ENCODE measurements around the gene CLOCK.

The CLOCK gene

DNA sequence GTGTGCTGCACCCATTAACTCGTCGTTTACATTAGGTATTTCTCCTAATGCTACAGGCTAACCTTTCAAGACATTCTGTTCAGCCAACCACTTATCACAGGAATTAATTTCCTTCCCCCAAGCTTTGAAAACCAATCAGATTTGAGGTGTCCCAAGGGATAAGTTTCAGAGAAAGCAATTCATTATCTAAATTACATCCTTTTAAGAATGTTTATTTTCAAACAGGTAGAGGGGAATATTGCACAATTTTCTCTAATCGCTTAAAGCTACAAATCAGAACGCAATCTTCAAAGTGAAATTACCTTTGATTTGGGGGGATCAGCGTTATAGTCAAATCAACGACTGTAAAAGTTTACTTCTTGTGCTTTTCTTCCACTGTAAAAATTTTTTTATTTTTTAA lies 1.6 kb downstream of the CLOCK start:
- peak overlapping the region; percentile 79 for H3K4me3 ChIP-seq (ENCODE audit: low read depth, low read length)

DNA sequence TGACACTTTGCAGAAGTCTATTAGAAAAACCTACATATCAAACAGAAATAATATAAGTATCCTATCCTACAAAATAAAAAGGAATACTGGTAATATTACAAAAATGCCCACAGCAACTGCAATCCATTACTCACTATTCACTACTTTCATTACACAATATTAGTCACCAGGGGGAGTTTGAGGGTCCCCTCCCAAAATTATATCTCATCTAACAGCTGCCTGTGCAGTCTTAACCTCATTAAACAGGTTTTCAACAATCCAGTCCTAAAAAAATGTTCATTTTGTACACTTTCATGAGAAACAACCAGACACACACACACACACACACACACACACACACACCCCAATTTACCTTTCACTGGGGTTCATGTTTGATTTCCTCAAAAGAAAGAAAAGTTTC lies 2.9 kb downstream of the CLOCK start:
- no peak overlapping the region for H3K4me3 ChIP-seq (ENCODE audit: low read depth, low read length)

DNA sequence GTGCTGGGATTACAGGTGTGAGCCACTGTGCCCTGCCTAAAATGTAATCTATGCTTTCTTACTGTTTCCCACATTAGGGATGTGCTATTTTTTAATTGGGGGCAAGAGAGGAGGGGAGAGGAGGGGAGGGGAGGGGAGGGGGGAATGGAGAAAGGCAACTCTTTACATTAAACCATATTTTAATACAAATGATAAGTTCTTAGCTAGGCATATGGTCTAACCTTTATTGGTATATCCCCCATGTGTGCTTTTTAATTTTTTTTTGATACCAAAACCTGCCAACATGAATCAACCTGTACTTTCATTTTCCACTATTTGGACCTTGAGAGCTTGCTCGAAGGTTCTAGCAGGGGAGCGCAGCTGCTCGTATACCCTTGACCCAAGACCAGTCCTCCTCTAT lies 6.4 kb downstream of the CLOCK start:
- no peak overlapping the region for H3K4me3 ChIP-seq (ENCODE audit: low read depth, low read length)

DNA sequence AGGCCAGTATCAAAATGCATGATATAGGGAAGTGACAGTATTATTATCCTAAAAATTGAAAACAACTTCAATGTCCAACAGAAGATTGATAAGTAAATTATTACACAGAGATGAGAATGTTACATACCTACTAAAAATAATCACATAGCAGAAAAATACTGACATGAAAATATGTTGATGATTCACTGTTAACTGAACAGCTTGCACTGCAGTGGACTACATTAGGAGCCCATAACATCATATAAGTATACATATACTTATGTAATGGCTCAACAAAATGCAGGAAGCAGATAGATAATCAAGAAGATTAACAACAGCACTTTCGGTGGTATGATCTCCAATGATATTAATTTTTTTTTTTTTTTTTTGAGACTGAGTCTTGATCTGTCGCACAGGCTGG lies 7.1 kb downstream of the CLOCK start:
- H3K4me3 ChIP-seq (ENCODE audit: low read depth, low read length) = no peak overlapping the region

DNA sequence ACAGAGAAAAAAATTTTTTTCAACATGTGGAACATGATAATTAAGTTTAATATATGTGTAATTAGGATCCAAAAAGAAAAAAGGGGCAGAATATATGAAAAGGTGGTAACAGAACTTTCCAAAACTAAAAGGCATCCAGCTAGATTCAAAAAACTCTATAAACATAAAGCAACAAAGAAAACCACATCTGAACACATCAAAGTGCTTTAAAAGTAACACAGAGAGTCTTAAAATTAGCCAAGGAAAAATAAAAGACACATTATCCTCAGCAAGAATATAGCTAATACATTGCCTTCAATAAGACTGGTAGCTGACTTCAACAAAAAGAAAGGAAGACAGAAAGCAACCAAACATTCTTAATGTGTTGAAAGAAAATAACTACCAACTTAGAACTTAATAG lies 8.2 kb downstream of the CLOCK start:
- no peak overlapping the region for H3K4me3 ChIP-seq (ENCODE audit: low read depth, low read length)

DNA sequence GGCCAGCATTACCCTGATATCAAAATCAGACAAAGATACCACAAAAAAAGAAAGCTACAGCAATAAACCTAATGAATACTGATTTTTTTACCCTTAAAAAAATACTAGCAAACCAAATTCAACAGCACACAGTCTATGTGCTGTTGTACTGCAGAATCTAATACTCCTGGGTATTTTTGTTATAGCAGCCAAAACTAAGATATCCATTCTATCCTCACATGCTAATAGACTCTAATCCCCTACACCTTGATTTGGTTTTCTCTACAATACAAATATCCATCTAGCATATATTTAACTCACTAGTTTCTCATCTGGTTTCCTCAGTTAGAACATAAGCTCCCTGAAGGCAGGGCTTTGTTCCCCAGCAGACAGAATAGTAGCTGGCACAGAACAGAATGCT lies 12.4 kb downstream of the CLOCK start:
- no peak overlapping the region for H3K4me3 ChIP-seq (ENCODE audit: low read depth, low read length)

DNA sequence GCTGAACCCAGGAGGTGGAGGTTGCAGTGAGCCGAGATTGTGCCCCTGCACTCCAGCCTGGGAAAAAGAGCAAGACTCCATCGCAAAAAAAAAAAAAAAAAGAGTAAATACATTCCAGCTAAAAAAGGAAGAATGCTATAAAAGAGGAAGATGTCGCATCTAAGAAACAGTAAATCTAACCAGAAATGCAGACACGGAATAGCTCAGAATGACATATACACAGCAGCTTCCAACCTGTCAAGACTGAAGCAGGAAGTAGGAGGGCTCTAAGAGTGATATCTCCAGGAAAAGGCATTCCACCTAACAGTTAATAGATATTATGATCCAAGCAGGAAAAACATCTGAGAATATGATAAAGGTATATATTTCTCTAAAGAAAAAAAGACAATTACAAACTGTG lies 16.0 kb downstream of the CLOCK start:
- H3K4me3 ChIP-seq (ENCODE audit: low read depth, low read length) = no peak overlapping the region

DNA sequence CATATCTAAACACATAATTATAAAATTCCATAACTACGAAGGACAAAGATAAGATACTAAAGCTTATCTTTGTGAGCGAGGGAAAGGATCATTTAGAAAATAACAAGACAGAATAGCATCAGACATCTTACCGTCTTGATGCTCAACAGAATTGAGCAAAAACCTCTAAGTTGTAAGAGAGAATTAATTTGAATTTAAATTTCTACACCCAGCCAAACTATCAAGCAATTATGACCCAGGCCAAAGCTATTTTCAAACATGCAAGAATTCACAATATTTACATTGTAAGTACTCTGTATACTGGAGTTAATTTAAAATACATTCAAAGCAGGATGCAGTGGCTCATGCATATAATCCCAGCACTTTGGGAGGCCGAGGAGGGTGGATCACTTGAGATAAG lies 16.5 kb downstream of the CLOCK start:
- no peak overlapping the region for H3K4me3 ChIP-seq (ENCODE audit: low read depth, low read length)

DNA sequence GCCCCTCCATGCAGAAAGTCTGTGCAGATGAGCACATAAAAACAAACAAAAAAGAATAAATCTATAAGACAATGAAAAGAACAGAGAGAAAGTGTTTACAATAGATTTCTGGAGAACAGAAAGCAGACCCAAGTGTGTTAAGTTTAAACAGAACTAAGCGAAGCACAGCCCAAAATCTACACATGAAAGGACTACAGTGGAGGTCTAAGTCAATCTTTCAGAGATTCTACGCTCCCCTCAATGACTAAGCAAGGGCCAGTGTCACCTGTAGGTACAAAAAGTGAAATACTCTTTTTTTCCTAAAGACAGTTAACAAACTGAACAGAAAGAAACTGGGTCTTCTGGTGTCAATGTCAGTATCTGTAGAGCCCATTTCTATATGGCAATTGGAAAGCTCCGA lies 18.2 kb downstream of the CLOCK start:
- H3K4me3 ChIP-seq (ENCODE audit: low read depth, low read length) = no peak overlapping the region

DNA sequence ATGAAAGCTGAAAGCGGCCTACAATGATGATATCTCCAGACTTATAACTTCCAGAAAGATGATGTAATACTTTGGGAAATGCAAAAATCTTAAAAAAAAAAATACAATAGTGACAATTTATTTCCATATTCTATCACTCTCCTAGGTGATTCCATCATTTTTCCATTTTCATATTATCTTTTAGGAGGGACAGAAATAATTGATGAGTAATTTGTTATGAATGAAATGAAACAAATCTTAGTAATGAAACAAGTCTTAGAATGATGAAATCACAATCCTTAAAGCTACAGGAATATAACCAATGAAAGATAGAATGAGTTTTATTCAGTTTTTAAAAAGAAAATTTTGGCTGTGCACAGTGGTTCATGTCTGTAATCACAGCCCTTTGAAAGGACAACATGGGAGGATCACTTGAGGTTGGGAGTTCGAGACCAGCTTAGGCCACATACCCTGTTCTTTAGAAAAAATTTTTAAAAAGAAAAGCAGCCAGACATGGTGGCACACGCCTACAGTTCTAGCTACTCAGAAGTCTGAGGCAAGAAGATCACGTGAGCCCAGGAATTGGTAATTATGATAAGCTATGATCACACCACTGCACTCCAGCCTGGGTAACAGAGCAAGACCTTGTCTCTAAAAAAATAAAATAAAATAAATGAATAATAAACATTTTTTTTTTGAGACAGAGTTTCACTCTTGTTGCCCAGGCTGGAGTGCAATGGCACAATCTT lies 21.7 kb downstream of the CLOCK start:
- H3K4me3 ChIP-seq (ENCODE audit: low read depth, low read length) = no peak overlapping the region

DNA sequence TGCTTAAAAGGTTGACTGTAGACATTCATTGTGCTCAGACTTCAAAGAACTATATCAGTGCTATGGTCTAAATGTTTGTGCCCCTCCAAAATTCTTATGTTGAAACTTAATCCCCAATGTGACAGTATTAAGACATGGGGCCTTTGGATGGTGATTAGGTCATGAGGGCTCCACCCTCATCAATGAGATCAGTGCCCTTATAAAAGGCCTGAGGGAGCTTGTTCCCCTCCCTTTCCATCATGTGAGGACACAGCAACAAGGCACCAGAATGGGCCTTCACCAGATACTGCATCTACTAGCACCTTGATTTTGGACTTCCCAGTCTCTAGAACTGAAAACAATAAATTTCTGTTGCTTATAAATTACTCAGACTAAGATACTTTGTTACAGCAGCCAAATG lies 28.3 kb downstream of the CLOCK start:
- H3K4me3 ChIP-seq (ENCODE audit: low read depth, low read length) = no peak overlapping the region

DNA sequence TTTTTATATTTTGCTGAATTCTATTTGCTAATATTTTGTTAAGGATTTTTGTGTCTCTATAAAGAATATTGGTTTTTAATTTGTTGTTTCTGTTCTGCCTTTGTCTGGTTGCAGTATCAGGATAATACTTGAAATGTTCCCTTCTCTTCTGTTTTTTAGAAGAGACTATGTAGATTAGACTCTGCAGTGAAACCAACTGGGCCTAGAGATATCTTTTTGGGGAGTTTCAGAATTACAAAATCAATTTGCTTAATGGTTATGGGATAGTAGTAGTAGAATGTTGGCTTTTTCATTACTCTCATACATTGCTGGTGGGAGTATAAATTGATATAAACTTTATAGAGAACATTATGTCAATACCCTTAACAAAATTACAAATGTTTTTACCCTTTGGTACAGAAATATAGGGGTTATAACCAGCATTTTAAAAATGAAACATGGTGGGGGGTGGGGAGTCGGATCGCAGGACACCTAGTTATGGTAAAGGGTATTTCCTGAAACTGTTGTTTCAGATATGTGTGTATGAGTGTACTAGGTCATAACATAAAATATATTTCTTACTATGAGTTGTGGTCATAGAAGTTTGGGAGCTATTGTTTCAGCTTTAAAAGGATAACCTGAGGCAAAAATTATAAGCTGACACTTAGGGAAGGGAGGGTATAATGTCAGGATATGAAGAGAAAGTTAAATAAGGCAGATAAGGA lies 29.0 kb downstream of the CLOCK start:
- H3K4me3 ChIP-seq (ENCODE audit: low read depth, low read length) = no peak overlapping the region

DNA sequence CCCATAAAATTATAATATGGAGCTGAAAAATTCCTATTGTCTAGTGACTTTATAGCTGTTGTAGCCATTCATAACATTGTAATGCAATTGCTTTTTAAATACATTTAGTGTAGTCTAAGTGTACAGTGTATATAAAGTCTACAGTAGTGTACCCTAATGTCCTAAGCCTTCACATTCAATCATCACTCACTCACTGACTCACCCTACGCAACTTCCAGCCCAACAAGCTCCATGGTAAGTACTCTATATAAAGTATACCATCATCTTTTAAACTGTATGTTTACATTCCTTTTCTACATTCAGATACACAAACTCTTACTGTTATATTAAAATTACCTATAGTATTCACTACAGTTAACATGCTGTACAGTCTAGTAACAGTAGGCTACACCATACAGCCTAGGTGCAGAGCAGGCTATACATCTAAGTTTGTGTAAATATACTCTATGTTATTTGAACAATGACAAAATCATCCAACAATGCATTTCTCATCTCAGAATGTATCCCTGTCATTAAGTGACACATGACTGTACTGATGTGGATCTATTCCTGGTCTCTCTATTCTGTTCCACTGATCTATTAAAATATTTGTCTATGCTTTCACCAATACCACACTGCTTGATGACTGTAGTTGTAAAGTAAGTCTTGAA lies 33.7 kb downstream of the CLOCK start:
- H3K4me3 ChIP-seq (ENCODE audit: low read depth, low read length) = no peak overlapping the region

DNA sequence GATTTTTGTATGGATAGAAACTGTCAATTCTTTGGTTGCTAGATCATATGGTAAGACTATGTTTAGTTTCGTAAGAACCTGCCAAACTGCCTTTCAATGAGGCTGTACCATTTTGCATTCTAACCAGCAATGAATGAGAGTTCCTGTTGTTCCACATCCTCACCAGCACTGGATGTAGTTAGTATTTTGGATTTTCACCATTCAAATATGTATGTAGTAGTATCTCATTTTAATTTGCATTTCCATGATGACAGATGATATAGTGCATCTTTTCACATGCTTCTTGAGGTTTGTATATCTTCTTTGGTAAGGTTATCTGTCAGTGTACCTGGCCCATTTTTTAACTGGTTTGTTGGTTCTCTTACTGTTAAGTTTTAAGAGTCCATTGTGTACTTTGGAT lies 34.6 kb downstream of the CLOCK start:
- H3K4me3 ChIP-seq (ENCODE audit: low read depth, low read length) = no peak overlapping the region

DNA sequence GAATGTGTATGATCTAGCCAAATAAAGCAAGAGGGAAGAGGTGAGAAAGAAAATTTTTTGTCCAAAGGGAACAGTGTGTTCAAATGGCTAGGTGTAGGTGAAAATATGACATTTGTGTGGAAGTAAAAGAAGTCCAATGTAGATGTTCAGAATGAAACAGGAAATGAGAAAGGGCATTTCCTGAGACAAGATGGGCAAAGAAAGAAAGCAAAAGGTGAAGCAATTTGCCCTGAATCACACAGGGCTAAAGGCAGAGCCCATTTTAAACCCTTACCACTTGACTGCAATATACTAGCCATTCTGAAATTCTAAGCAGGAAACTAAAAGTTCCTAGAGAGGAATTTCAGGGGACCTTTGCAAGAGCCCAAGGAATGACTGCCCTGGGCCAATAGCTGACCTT lies 36.0 kb downstream of the CLOCK start:
- H3K4me3 ChIP-seq (ENCODE audit: low read depth, low read length) = no peak overlapping the region

DNA sequence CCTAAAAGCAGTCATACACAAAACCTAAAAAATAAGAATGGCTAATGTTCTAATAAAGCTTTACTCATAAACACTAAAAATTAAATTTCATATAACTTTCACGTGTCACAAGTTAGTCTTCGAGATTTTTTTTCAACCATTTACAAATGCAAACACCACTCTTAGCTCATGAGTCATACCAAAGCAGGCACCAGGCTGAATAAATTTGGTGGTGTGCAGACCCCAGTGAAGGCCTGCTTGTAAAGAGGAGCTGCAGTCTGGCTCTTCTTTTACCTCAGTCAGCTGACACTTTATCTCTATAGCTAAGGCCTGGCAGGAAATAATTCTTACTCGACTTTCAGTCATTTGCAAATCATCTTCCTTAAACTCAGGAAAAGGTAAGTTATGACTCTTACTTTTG lies 37.4 kb downstream of the CLOCK start:
- H3K4me3 ChIP-seq (ENCODE audit: low read depth, low read length) = no peak overlapping the region

DNA sequence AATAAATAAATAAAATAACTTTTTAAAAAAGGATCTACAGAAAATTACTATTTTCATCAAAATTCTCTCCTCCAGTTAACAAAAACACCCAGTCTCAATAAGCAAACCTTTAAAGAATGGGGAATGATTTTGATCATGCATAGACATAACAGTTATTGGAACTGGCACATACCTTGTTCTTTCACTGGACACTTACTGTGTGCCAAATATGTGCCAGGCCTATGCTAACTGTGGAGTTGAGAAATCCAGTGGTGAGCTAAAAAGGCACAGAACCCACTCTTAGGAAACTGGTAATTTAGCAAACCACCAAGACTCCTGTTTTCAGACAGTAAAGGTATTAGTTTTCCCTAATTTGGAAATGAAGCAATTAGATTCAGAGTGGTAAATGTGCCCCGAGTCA lies 39.1 kb downstream of the CLOCK start:
- no peak overlapping the region for H3K4me3 ChIP-seq (ENCODE audit: low read depth, low read length)

DNA sequence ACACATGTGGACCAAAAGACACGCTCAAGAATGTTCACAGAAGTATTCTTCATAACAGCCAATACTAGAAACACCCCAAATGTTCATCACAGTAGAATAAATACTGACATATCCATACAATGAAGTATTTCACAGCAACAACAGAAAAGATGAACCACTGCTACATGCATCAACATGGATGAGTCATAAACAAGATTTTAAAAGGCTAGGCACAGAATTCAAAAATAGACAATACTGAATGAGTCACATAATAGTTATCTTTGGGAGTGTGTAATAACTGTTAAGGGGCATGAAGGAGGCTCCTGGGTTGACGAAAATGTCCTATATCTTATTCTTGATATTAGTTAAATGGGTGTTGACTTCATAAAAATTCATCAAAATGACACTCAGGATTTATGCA lies 43.5 kb downstream of the CLOCK start:
- no peak overlapping the region for H3K4me3 ChIP-seq (ENCODE audit: low read depth, low read length)

DNA sequence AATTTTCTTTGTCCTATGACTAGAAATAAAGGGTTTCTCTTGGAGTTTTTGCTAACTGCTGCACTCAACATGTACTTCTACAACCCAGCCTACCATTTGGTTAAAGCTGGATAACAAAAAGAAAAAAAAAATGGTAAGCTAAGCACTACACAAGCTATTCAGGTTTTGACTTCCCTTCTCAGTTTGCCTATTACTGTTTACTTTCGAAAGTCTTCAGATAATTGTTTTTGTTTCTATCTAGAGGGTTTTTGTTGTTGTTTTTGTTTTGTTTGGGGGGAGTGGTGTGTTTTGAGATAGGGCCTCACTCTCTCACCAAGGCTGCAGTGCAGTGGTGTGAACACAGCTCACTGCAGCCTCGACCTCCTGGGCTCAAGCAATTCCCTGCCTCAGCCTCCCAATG lies 46.6 kb downstream of the CLOCK start:
- no peak overlapping the region for H3K4me3 ChIP-seq (ENCODE audit: low read depth, low read length)

DNA sequence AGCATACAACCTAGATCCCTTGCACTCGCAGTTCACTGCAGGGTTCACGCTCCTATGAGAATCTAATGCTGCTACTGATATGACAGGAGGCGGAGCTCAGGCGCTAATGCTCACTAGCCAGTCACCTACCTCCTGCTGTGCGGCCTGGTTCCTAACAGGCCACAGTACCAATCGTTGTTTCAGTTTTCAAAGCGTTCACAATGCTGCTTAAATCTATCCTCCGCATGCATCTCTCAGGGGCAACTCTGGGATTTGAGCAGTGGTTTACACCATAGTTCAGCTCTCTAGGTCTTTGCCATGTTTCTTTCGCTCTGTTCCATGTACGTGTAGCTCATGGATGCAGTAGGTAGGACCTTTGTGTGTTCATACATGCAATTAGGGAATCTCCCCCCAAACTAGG lies 47.2 kb downstream of the CLOCK start:
- no peak overlapping the region for H3K4me3 ChIP-seq (ENCODE audit: low read depth, low read length)

DNA sequence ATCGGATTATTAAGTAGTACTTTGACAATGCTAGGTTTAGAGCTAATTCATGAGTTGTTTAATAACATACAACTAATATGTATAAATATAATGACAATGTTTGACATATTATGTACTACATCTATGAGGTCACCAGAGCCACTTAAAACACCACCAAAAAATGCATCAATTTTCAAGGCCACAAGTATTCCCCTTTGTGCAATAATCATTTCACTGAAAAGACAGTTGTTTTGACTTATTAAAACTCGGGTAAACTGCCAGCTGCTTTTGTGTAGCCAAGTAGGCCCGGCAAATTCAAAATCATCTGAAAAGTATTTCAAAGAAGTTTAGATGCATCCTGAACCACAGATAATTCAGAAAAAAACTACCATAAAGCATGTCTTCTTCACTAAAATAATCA lies 48.7 kb downstream of the CLOCK start:
- no peak overlapping the region for H3K4me3 ChIP-seq (ENCODE audit: low read depth, low read length)

DNA sequence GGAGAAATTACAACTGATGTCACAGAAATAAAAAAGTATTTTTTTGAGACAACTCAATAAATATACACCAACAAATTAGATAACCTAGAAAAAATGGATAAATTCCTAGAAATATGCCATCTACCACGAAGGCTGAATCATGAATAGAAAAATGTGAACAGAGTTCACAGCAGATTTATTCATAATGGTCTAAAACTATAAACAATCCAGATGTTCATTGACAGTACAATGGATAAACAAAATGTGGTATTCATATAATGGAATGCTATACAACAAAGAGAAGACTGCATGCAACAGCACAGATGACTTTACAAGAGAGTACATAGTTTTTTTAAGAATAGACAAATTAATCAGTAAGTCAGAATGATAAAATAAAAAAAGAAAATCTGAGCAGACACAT lies 55.2 kb downstream of the CLOCK start:
- H3K4me3 ChIP-seq (ENCODE audit: low read depth, low read length) = no peak overlapping the region
